HCT116 (cell line): ENCODE measurements around the gene BAIAP2. TPM values are rescaled to one million over a fixed set of nuclear protein-coding genes. Genes with fewer than 3 reads are reported as not detected.

Experiments
- ATAC-seq: fragments of 200-7000 bp; cut with Tn5 transposase; 2 replicates; pipeline ENCODE4 v1.9.1; 2020; ENCODE audit warnings: mild to moderate bottlenecking, moderate library complexity
- BruUV-seq: library from RNA; stranded (reverse); fragments of 400-500 nt; replicated peaks from 2 replicates; lab custom pipeline; 2021; lab: Mats Ljungman, UMichigan
- CTCF ChIA-PET: fragments of 300-600 bp; sonication (Branson Sonifier 250); formaldehyde crosslinking; loops from one replicate; lab custom pipeline; 2021; ENCODE audit warnings: antibody characterized with exemption; lab: Charles Lee
- POLR2A ChIA-PET: fragments of 300-600, 350-600 bp; sonication (Branson Sonifier 250); formaldehyde crosslinking; loops from one replicate; lab custom pipeline; 2021; ENCODE audit warnings: antibody characterized with exemption; lab: Charles Lee
- RAD21 ChIA-PET, 2 experiments: fragments of 300-600 bp; sonication (Branson Sonifier 250); formaldehyde crosslinking; loops; one replicate each; lab custom pipeline; 2023; ENCODE audit warnings: low total read pairs in 2 of 2; ENCODE audit not compliant: uncharacterized antibody in 2 of 2, unreplicated experiment in 2 of 2, low non-redundant PET in 1 of 2; lab: Charles Lee
- DNase-seq: peaks from one replicate; pipeline ENCODE4 v3.0.0-alpha.2; 2010; ENCODE audit warnings: low read depth, low spot score
- H2AFZ ChIP-seq: fragments of 200-600 bp; shearing (Covaris generic), sonication (generic); 2 replicates; pipeline ENCODE4 v1.6.1; 2017; ENCODE audit warnings: low read depth, mixed run types, mixed read lengths, antibody characterized with exemption, low read length; ENCODE audit not compliant: poor library complexity, severe bottlenecking
- H3K27ac ChIP-seq: 2 replicates; pipeline ENCODE4 v1.5.1; 2012; ENCODE audit warnings: low read depth, low read length
- H3K27me3 ChIP-seq: fragments of 200-600 bp; sonication (generic); 2 replicates; pipeline ENCODE4 v1.6.1; 2016; ENCODE audit warnings: mixed run types, low read length, mixed read lengths; ENCODE audit not compliant: insufficient read depth
- H3K36me3 ChIP-seq, 2 experiments: fragments of 200-500 bp in 1 of 2; fragments of 200-600 bp in 1 of 2; sonication (Bioruptor generic) in 1 of 2; sonication (generic) in 1 of 2; 2 replicates each; pipeline versions ENCODE4 v1.5.1 to v1.6.1; 2014 to 2016; ENCODE audit warnings: low read length in 2 of 2, inconsistent platforms in 1 of 2, mixed read lengths in 1 of 2, mixed run types in 1 of 2; ENCODE audit not compliant: insufficient read depth in 2 of 2, control insufficient read depth in 1 of 2
- H3K4me1 ChIP-seq, 2 experiments: fragments of 200-600 bp in 1 of 2; sonication (generic) in 1 of 2; 2 replicates each; pipeline versions ENCODE4 v1.5.1 to v1.6.1; 2012 to 2017; ENCODE audit warnings: low read length in 2 of 2, inconsistent platforms in 1 of 2, mild to moderate bottlenecking in 1 of 2, mixed read lengths in 1 of 2, mixed run types in 1 of 2, moderate library complexity in 1 of 2; ENCODE audit not compliant: insufficient read depth in 2 of 2, control insufficient read depth in 1 of 2
- H3K4me2 ChIP-seq: fragments of 200-600 bp; sonication (generic); 2 replicates; pipeline ENCODE4 v1.6.1; 2017; ENCODE audit warnings: mixed run types, low read length, mixed read lengths
- H3K4me3 ChIP-seq, 2 experiments: fragments of 200-600 bp in 1 of 2; sonication (generic) in 1 of 2; replicated peaks in 1 of 2; 2 replicates each; pipeline ENCODE4 v1.5.1; 2011 to 2016; ENCODE audit warnings: low read length in 2 of 2, control low read depth in 1 of 2, low read depth in 1 of 2, mild to moderate bottlenecking in 1 of 2, mixed read lengths in 1 of 2, mixed run types in 1 of 2
- H3K79me2 ChIP-seq: fragments of 200-600 bp; sonication (generic); 2 replicates; pipeline ENCODE4 v1.6.1; 2017; ENCODE audit warnings: mild to moderate bottlenecking, mixed run types, low read length, moderate library complexity, mixed read lengths; ENCODE audit not compliant: insufficient read depth
- H3K9ac ChIP-seq: fragments of 200-600 bp; sonication (generic); 2 replicates; pipeline ENCODE4 v1.6.1; 2016; ENCODE audit warnings: low read length, mixed read lengths
- H3K9me2 ChIP-seq: fragments of 200-600 bp; sonication (generic), shearing (Covaris generic); 2 replicates; pipeline ENCODE4 v1.6.1; 2017; ENCODE audit warnings: mixed run types, mild to moderate bottlenecking, moderate library complexity; ENCODE audit not compliant: insufficient read depth
- H3K9me3 ChIP-seq, 2 experiments: fragments of 200-500 bp in 1 of 2; fragments of 200-600 bp in 1 of 2; sonication (Bioruptor generic) in 1 of 2; sonication (generic) in 1 of 2; 2 replicates each; pipeline ENCODE4 v1.6.1; 2014 to 2017; ENCODE audit warnings: low read length in 2 of 2, mixed read lengths in 2 of 2, inconsistent platforms in 1 of 2, low read depth in 1 of 2, mild to moderate bottlenecking in 1 of 2, mixed run types in 1 of 2, moderate library complexity in 1 of 2; ENCODE audit not compliant: control insufficient read depth in 1 of 2, insufficient read depth in 1 of 2
- H4K20me1 ChIP-seq: fragments of 200-600 bp; sonication (generic), shearing (Covaris generic); 2 replicates; pipeline ENCODE4 v1.6.1; 2017; ENCODE audit warnings: mixed run types, mild to moderate bottlenecking, moderate library complexity; ENCODE audit not compliant: insufficient read depth
- CBX3 ChIP-seq: IDR thresholded peaks from 2 replicates; pipeline ENCODE4 v1.6.1; 2012; ENCODE audit warnings: low read depth
- ELF1 ChIP-seq: IDR thresholded peaks from 2 replicates; pipeline ENCODE4 v1.6.1; 2012; ENCODE audit warnings: low read depth, borderline replicate concordance
- EZH2 ChIP-seq: fragments of 200-600 bp; sonication (generic); IDR thresholded peaks from 2 replicates; pipeline ENCODE4 v1.6.1; 2017; ENCODE audit warnings: antibody characterized with exemption, mixed run types
- EZH2phosphoT487 ChIP-seq: fragments of 200-600 bp; IDR thresholded peaks from 2 replicates; pipeline ENCODE4 v1.6.1; 2018; ENCODE audit warnings: antibody characterized with exemption, borderline replicate concordance
- FOSL1 ChIP-seq: IDR thresholded peaks from 2 replicates; pipeline ENCODE4 v1.6.1; 2012; ENCODE audit warnings: low read depth
- JUND ChIP-seq: IDR thresholded peaks from 2 replicates; pipeline ENCODE4 v1.6.1; 2012
- POLR2A ChIP-seq: IDR thresholded peaks from 2 replicates; pipeline ENCODE4 v1.7.0; 2011; ENCODE audit warnings: borderline replicate concordance; ENCODE audit not compliant: insufficient read depth, insufficient read length; ENCODE audit errors: extremely low read depth
- POLR2AphosphoS5 ChIP-seq: IDR thresholded peaks from 2 replicates; pipeline ENCODE4 v1.6.1; 2011; ENCODE audit warnings: mild to moderate bottlenecking, low read depth, low read length, moderate library complexity
- RAD21 ChIP-seq: IDR thresholded peaks from 2 replicates; pipeline ENCODE4 v1.6.1; 2012; ENCODE audit warnings: low read depth, mild to moderate bottlenecking
- SIN3A ChIP-seq: IDR thresholded peaks from 2 replicates; pipeline ENCODE4 v1.6.1; 2012; ENCODE audit warnings: low read depth
- SP1 ChIP-seq: IDR thresholded peaks from 2 replicates; pipeline ENCODE4 v1.6.1; 2012; ENCODE audit warnings: low read depth
- SRF ChIP-seq: IDR thresholded peaks from 2 replicates; pipeline ENCODE4 v1.6.1; 2012; ENCODE audit warnings: low read depth
- TCF7L2 ChIP-seq: IDR thresholded peaks from 2 replicates; pipeline ENCODE4 v1.7.0; 2011; ENCODE audit warnings: borderline replicate concordance, inconsistent platforms; ENCODE audit not compliant: insufficient read depth, insufficient read length; ENCODE audit errors: extremely low read depth
- ZFX ChIP-seq: fragments of 450-650 bp; IDR thresholded peaks from 2 replicates; pipeline ENCODE4 v1.6.1; 2017
- ZNF274 ChIP-seq: fragments of 200-500 bp; sonication (Bioruptor generic); IDR thresholded peaks from 2 replicates; pipeline ENCODE4 v1.6.1; 2014; ENCODE audit warnings: mild to moderate bottlenecking, low read depth, low read length, inconsistent platforms
- intact Hi-C: fragments of 100-400 bp; cut with micrococcal nuclease; formaldehyde crosslinking; loops from 2 replicates; pipeline ENCODE4 v1.10.0; 2022
- total RNA-seq: library from RNA; stranded (reverse); gene quantifications from one replicate; pipeline ENCODE4 v1.2.1, GENCODE V29; 2021; ENCODE audit not compliant: unreplicated experiment
- TF ChIP-seq, protein P1 (sequence below): IDR thresholded peaks from 2 replicates; pipeline ENCODE4 v1.6.1; 2012
- TF ChIP-seq, protein P2 (sequence below), 3 experiments: fragments of 200-600 bp in 1 of 3; sonication (generic) in 1 of 3; IDR thresholded peaks in 2 of 3; conservative IDR thresholded peaks in 1 of 3; 2 replicates each; pipeline ENCODE4 v1.5.1; 2012 to 2017; ENCODE audit warnings: low read depth in 2 of 3, low read length in 2 of 3, antibody characterized with exemption in 1 of 3, borderline replicate concordance in 1 of 3, control low read depth in 1 of 3, mild to moderate bottlenecking in 1 of 3, mixed read lengths in 1 of 3, mixed run types in 1 of 3, moderate library complexity in 1 of 3; ENCODE audit not compliant: insufficient read depth in 1 of 3
- TF ChIP-seq, protein P3 (sequence below): IDR thresholded peaks from 2 replicates; pipeline ENCODE4 v1.6.1; 2012; ENCODE audit warnings: low read depth
- TF ChIP-seq, protein P4 (sequence below): IDR thresholded peaks from 2 replicates; pipeline ENCODE4 v1.6.1; 2011; ENCODE audit warnings: mild to moderate bottlenecking, low read length, moderate library complexity; ENCODE audit not compliant: insufficient replicate concordance; ENCODE audit errors: extremely low read depth
- TF ChIP-seq, protein P5 (sequence below): IDR thresholded peaks from 2 replicates; pipeline ENCODE4 v1.6.1; 2012

BAIAP2 gene
- total RNA-seq, 1 experiment from 2014 or later: 105 TPM

DNA sequence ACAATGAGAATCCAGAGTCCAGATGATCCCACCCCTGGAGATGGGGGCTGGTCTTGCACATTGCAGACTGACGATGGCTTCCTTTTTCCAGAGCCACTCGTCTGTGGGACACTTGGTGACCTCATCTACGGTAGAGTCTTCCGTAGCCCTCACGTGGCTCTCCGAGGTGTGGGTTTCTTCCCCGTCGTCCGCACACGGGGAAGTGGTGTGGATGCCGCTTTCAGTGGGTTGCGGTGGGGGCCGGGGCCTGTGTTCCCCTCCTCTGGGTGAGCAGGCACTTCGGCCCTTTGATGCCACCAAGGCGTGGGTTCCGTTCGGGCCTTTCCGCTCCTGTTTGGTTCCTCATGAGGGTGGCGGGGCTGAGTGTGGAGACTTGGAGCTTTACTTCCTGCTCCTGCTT lies 21.4 kb downstream of the BAIAP2 start:
- no peak overlapping the region for H2AFZ ChIP-seq
- H4K20me1 ChIP-seq: peaks cover 9% of the 10 kb centered on the region; the same call in 1 of the 2 replicates
- TF ChIP-seq, protein P1, sequence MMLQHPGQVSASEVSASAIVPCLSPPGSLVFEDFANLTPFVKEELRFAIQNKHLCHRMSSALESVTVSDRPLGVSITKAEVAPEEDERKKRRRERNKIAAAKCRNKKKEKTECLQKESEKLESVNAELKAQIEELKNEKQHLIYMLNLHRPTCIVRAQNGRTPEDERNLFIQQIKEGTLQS: no peak
- no peak for TF ChIP-seq EZH2phosphoT487
- TF ChIP-seq RAD21: no peak
- TF ChIP-seq FOSL1: no peak
- no peak for TF ChIP-seq POLR2A
- TF ChIP-seq, protein P2, sequence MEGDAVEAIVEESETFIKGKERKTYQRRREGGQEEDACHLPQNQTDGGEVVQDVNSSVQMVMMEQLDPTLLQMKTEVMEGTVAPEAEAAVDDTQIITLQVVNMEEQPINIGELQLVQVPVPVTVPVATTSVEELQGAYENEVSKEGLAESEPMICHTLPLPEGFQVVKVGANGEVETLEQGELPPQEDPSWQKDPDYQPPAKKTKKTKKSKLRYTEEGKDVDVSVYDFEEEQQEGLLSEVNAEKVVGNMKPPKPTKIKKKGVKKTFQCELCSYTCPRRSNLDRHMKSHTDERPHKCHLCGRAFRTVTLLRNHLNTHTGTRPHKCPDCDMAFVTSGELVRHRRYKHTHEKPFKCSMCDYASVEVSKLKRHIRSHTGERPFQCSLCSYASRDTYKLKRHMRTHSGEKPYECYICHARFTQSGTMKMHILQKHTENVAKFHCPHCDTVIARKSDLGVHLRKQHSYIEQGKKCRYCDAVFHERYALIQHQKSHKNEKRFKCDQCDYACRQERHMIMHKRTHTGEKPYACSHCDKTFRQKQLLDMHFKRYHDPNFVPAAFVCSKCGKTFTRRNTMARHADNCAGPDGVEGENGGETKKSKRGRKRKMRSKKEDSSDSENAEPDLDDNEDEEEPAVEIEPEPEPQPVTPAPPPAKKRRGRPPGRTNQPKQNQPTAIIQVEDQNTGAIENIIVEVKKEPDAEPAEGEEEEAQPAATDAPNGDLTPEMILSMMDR (IDR thresholded peaks at IDR 0.05 in 2 of 3, conservative IDR thresholded peaks at IDR 0.05 in 1 of 3; ENCODE audit: borderline replicate concordance in 1 of 3, insufficient read depth in 1 of 3, low read depth in 2 of 3, low read length in 2 of 3): no peak
- no peak for TF ChIP-seq SRF
- TF ChIP-seq POLR2AphosphoS5: no peak
- TF ChIP-seq CBX3: no peak
- no peak for TF ChIP-seq ZFX
- no peak for TF ChIP-seq ELF1
- TF ChIP-seq, protein P3, sequence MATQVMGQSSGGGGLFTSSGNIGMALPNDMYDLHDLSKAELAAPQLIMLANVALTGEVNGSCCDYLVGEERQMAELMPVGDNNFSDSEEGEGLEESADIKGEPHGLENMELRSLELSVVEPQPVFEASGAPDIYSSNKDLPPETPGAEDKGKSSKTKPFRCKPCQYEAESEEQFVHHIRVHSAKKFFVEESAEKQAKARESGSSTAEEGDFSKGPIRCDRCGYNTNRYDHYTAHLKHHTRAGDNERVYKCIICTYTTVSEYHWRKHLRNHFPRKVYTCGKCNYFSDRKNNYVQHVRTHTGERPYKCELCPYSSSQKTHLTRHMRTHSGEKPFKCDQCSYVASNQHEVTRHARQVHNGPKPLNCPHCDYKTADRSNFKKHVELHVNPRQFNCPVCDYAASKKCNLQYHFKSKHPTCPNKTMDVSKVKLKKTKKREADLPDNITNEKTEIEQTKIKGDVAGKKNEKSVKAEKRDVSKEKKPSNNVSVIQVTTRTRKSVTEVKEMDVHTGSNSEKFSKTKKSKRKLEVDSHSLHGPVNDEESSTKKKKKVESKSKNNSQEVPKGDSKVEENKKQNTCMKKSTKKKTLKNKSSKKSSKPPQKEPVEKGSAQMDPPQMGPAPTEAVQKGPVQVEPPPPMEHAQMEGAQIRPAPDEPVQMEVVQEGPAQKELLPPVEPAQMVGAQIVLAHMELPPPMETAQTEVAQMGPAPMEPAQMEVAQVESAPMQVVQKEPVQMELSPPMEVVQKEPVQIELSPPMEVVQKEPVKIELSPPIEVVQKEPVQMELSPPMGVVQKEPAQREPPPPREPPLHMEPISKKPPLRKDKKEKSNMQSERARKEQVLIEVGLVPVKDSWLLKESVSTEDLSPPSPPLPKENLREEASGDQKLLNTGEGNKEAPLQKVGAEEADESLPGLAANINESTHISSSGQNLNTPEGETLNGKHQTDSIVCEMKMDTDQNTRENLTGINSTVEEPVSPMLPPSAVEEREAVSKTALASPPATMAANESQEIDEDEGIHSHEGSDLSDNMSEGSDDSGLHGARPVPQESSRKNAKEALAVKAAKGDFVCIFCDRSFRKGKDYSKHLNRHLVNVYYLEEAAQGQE: no peak
- no peak for TF ChIP-seq JUND
- no peak for TF ChIP-seq SP1
- TF ChIP-seq, protein P4, sequence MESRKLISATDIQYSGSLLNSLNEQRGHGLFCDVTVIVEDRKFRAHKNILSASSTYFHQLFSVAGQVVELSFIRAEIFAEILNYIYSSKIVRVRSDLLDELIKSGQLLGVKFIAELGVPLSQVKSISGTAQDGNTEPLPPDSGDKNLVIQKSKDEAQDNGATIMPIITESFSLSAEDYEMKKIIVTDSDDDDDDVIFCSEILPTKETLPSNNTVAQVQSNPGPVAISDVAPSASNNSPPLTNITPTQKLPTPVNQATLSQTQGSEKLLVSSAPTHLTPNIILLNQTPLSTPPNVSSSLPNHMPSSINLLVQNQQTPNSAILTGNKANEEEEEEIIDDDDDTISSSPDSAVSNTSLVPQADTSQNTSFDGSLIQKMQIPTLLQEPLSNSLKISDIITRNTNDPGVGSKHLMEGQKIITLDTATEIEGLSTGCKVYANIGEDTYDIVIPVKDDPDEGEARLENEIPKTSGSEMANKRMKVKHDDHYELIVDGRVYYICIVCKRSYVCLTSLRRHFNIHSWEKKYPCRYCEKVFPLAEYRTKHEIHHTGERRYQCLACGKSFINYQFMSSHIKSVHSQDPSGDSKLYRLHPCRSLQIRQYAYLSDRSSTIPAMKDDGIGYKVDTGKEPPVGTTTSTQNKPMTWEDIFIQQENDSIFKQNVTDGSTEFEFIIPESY: no peak
- TF ChIP-seq SIN3A: no peak
- no peak for TF ChIP-seq ZNF274
- no peak for TF ChIP-seq EZH2
- no peak for TF ChIP-seq TCF7L2
- TF ChIP-seq, protein P5, sequence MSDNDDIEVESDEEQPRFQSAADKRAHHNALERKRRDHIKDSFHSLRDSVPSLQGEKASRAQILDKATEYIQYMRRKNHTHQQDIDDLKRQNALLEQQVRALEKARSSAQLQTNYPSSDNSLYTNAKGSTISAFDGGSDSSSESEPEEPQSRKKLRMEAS: no peak
- H3K4me3 ChIP-seq: no peak overlapping the region
- ChIA-PET CTCF (no interaction called here), RAD21 (no interaction called here), POLR2A (no interaction called here)
- DNase-seq (no peak), ATAC-seq (no peak)
- H3K4me2 ChIP-seq: peak overlapping the region; percentile 49; the same call in 1 of the 2 replicates
- H3K36me3 ChIP-seq: peaks cover 17 to 39% of the 10 kb centered on the region in 2 experiments
- peak overlapping the region; percentile 17; the same call in 1 of the 2 replicates for H3K27ac ChIP-seq
- no peaks in the 10 kb centered on the region for H3K9me2 ChIP-seq
- peaks cover 8 to 30% of the 10 kb centered on the region in 2 experiments for H3K4me1 ChIP-seq
- no peaks in the 10 kb centered on the region for H3K9me3 ChIP-seq
- BruUV-seq: no TSS peak
- intact Hi-C loops: no loop called here
- peaks cover 89% of the 10 kb centered on the region for H3K79me2 ChIP-seq
- no peak overlapping the region for H3K9ac ChIP-seq
- no peaks in the 10 kb centered on the region for H3K27me3 ChIP-seq
